ENCODE results near the gene STON1.

GRCh38 chr2:48569433-48569832, 39.5 kb downstream of the STON1 start:
- TF ChIP-seq CTCF (IDR thresholded peaks at IDR 0.05) (no peak), POLR2A (IDR thresholded peaks at IDR 0.05) (no peak), POLR2AphosphoS5 (IDR thresholded peaks at IDR 0.05) (no peak)

Measured in breast epithelium (tissue), 3 donors.